ENCODE data around the gene TSPAN14.
"Not testable (repeated sequence)": the region's sequence is repeated elsewhere in the genome, so short reads cannot be mapped to it uniquely, and the experiment has no call there.

Gene TSPAN14, protein sequence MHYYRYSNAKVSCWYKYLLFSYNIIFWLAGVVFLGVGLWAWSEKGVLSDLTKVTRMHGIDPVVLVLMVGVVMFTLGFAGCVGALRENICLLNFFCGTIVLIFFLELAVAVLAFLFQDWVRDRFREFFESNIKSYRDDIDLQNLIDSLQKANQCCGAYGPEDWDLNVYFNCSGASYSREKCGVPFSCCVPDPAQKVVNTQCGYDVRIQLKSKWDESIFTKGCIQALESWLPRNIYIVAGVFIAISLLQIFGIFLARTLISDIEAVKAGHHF

DNA sequence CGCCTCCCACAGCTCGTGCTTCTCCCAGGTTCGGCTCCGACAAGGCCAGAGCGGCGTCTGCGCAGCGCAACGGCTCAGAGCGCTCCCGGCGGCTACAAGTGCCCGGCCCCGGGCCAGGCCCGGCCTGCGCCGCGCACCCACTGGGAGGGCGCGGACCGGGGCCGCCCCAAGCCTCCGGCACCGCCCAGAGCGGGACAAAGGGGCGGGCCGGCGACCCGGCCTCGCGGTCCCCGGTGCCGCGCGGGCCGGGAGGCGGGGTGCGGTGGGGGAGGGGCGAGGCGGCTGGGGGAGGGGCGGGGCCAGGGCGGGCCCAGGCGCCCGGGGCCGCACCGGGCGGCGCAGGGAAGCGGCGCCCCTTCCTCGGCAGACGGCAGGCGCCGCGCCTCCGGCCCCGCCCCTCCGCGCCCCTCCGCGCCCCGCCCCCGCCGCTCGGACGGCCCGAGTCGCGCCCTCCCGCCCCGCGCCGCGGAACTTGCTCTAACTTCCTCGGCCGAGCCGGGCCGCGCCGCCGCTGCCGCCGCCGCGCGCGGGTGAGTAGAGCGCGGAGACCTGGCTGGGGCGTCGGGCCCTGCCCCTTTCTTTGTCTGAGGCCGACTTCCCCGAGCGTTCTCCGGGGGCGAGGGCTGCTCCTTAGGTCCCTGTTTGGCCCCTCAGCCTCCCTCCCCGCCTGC lies at the start of gene TSPAN14:
Gene TSPAN14 (plus strand): TSS at position 469 of the 671 bp plus-strand sequence. CDS start 34,924 bp downstream, outside the sequence.
- DNase-seq (ENCODE audit: low spot score): peak; percentile 92

DNA sequence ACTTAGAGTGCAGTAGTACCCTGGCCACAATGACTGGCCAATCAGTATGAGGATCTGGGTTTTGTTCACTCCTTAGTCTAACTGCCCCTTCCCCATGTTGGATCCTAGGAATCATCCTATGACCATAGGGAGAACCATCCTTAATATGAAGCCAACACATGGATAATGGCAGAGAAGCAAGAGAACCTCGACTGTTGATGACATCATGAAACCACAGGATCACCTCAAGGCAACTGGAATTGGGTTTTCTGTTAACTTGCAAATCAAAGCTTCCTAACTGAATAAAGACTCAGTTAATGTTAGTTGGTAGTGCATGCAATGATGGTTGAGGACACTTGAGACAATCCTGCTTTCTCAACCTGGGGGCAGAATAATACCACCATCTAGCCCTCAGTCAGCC lies 49.1 kb upstream of the TSPAN14 start:
- no peak for DNase-seq (ENCODE audit: low spot score)

DNA sequence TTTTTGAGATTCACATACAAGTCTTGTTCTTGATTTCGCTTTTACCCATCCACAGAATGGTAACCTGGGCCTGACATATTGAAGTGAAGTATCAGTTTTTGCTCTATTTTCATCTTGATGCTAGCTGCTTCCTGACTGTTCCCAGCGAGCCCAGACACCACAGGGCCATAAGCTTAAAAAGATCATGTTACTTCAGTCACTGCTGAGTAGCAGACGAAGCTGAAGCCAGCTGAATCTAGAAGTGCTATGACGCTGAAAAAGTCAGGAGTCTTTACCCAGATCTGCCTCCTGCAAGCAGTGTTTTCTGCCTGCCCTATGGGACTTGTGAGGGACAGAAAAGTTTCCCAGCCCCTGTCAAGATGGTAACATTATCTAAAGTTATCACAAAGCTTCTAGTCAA lies 48.5 kb upstream of the TSPAN14 start:
- DNase-seq (ENCODE audit: low spot score): no peak

GRCh38 chr10:80406204-80406603 lies 47.9 kb upstream of the TSPAN14 start:
- no peak for DNase-seq (ENCODE audit: low spot score)

GRCh38 chr10:80407812-80408241 lies 46.3 kb upstream of the TSPAN14 start:
- no peak for DNase-seq (ENCODE audit: low spot score)

- DNase-seq (ENCODE audit: low spot score): peak; percentile 92
Observed at GRCh38 chr10:80408242-80409101, 45.6 kb upstream of the TSPAN14 start, which contains the start of gene PRXL2A. Gene PRXL2A (plus strand): TSS chr10:80408551. CDS start chr10:80420468, 11,917 bp downstream.

DNA sequence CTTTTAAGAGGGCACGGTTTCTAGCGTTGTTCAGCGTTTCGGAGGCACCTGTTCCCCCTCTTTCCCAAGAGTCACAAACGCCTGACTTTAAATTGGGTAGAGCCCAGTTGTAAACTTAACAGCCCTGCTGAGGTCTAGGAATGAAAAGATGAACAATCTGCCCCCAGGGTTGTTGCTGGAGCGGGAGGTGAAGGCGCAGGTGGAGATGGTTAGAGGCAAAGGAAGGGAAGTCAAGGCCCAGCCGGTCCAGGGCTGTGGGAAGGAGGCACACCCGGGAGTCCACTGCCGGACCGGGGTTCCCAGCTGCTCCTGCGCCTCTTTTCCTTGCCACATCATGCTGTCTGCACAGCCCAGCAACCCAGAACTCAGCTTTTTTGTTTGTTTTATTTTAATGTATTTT lies 45.0 kb upstream of the TSPAN14 start:
- DNase-seq (ENCODE audit: low spot score): no peak

GRCh38 chr10:80410122-80410521 lies 44.0 kb upstream of the TSPAN14 start:
- DNase-seq (ENCODE audit: low spot score): no peak

DNA sequence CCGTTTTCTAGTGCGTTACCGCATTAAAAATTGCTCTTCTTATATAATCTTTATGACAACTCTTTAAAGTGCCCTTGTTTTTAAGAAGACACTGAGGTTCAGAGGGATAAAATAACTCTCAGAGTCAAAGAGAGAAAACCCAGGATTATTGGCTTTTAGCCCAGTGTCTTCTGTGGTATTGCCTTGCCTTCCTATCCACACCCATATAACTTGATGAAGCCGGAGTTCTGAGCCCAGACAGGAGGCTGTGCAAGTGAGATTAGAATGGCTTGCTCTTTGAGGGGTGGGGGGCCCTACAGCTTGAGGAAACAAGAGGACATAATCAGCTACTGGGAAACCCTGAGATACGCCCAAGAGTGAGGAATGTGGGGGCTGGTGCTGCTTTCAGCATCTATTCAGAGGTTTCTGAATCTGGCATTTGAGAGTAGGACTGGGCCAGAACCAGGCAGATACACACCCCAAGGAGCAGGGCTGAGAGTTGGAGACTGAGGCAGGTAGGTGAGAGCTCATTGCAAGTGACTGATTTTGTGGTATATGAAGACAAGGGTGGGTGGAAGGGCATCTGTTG lies 43.4 kb upstream of the TSPAN14 start:
- DNase-seq (ENCODE audit: low spot score): no peak

- no peak for DNase-seq (ENCODE audit: low spot score)
Observed at GRCh38 chr10:80411267-80411668, 42.8 kb upstream of the TSPAN14 start.

DNA sequence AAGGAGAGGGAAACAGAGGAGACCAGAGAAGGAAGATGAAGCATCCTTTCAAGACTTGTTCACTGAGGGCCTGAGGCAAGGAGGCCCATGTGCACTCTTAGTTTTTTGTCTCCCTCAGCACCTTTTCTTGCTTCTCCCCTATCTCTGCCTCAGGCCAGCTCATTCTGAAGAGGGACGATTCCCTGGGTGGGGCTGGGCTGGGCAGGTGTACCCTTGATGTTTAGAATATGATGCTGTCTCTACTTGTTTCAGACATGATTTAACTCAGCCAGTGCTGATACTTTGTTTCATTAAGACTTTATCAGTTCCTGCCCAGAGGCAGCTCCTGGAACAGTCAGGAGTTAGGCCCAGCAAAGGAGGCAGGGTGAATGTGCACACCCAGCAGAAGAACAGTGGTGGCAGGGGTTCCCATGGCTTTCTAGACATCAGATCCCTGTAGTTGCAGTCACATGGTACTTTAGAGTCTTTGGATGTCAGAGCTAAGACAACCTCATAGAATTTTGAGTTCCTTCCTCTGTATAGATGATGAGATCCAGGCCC lies 42.4 kb upstream of the TSPAN14 start:
- no peak for DNase-seq (ENCODE audit: low spot score)

DNA sequence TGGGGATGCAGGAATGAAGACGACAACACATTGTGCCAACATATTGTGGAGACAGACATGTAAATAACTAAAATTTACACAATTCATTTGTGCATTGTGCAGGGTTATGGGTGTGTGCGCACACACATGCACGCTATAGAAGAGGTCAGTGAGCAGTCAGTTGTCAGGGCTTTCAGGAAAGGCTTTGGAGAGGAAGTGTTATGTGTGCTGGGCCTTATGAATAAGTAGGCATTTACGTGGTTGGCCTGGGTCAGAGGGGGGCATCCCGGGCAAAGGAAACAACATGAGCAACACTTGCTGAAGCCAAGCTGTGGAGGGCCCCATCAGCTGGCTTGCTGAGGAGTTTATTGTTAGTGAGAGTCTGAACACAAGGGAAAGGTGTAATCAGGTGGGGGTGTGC lies 41.6 kb upstream of the TSPAN14 start:
- DNase-seq (ENCODE audit: low spot score): no peak

DNA sequence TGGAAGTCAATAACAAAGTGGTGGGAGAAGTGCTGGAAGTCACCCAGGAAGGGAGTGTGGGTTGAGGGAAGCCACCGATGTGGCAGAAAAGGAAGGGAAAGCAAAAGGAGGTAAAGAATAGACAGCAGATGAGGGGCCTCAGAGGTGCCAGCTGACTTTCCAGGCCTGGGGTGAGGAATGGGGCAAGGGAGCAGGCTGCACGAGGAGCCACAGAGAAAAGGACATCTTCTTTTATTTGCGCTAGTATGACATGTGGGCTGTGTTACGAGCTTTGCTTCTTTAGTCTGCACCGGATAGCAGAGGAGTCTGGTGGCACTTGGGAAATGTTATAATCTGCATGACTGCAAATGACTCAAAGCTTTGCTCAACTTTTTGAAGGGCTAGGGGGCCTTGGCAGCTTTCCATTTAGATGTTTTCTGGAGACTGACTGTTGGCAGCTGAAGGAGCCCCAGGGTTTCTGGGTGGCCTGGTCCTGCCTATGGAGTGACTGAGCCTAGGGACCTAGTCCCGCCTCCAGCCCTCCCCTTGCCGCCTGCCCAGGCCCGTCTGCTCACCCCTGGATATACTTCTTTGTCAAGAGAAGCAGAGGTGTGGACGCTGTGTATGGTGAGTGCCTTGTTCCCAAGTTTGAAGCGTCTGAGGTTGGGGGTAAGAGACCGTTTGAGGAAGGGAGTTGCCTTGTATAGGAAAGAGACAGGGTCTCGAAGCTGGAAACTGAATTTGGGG lies 40.7 kb upstream of the TSPAN14 start:
- DNase-seq (ENCODE audit: low spot score): peak; percentile 34

DNA sequence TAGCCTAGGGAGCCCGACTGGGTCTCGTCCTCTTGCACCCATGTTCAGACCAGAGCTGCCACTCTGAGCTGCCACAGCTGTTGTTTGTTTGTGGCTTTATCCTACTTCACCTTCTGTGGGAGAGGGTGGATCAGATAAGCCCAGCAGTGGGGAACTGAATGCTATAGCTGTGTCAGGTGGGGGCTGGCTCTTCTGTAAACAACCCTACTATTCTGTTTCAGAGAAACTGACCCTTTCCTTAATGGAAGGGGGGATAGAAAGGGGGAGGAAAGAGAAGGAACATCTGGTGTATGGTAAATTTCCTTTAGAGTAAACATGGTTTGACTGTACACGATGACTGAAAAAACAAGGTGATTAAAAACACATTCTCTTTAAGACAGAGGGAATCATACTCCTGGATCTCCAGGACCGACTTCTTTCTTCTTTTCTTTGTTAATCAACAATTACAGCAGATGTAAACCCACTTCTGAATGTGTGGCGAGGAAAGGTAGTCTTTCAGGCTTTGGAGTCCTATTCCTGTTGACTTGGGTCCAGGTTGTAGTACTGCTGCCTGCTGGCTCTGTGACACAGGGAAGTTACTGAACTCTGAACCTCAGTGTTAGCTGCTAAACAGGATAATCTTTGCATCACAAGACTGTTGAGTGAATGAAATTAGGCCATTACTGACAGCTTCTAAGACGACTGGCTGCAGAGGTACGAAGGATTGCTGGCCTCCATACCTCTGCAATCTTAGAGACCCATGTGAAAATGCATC lies 39.8 kb upstream of the TSPAN14 start:
- no peak for DNase-seq (ENCODE audit: low spot score)

DNA sequence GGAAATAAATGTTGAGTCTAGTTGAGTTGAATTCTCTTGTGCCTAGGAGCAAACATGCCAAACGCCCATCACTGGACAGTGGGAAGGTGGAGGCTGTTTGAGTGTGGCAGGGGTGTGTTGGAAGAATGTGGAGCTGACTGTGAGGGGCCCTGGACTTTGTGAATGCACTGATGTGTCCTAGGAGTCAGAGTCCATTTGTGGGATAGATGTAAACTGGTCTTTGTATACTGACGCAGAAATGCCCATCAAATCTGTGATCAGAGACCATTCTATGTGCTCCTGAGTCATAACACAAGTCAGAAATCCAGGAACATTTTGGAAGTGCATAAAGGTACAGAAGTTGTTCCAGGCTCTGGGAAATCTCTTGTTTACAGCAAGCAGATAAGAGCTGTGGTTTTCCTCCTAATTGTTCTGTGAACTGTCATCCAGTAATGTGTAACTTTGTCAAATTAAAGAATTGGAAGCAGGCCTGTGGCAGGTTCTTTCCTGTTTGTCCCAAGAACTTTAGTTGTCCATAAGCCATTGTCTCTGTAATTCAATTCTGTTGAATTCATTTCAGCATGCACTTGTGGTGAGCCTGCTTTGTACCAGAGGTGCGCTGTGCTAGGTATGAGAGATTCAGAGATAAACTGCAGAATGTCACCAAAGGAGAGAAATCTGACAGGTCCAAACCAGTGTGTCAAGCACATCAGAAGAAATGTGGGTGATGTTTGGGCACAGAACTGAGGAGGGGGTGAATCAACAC lies 38.2 kb upstream of the TSPAN14 start:
- DNase-seq (ENCODE audit: low spot score): no peak

DNA sequence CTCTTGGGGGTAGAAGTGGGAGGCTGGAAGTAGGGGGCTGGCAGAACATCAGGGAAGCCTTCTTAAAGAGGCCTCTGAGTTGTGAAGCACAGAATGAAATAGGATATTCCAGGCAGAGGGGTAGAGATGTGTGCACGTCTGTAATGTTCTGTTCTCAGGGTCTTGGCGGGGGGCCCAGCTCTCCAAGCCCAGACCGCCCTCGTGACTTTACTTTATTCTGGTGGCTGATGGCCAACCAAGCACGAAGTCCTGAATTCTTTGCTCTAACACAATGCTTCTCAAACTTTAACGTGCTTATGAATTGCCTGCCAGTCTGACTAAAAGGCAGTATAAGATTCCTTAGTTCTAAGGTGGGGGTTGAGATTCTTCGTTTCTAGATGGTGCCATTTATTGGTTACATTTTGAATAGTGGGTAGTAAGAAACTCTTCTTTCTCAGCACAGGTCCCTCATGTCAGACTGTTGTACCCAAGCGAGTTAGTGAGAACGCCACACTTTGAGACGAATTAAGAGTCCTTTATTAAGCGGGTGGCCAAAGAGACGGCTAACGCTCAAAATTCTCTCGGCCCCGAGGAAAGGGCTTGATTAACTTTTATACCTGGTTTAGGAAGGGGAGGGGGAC lies 37.5 kb upstream of the TSPAN14 start:
- DNase-seq (ENCODE audit: low spot score): no peak

DNA sequence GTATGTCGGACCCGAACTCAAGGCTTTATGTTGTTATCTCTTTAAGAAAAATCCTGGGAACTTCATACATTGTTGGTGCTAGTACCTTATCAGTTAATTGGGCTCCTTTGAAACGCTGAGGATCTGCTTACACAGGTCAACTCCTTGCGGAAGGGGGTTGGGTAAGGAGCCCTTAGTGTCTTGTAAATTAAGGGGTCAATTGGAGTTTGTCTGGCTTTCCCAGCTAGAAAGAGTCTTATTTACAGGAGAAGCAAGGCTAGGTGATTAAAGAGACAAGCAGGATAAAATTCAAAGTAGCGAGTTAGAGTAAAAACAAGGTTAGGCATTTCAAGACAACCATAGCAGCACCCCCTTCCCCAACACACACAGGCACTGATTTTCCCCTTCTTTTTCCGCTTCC lies 36.9 kb upstream of the TSPAN14 start:
- not testable (repeated sequence) for DNase-seq (ENCODE audit: low spot score)

DNA sequence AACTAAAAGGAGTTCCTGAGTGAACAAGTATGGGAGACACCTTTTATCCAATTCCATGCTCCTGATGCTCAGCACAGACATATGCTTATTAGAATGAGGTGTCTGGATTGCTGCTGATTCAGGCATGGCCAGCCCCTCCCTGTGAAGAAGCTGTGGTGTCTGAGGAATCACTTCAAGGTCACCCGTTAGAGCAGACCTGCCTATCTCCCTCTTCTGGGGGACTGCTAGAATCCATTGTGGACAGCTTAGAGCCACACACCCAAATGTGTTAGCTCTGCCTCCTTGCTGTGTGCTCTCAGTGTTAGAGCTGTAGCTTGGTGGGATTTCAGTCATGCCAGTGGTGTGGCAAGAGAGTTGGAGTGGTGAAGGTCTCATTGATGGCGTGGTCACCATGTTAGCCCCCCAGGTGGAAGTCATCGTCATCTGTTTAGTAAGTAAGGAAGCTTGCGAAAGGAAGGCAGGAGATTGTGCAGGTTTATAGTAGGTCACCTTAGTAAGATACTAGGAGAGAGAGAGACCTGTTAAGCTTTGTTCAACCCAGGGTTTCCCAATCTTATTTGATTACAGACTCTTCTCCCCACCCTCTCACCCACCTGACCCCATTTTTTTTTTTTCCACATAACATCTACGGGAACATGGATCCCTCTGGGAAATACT lies 32.9 kb upstream of the TSPAN14 start:
- no peak for DNase-seq (ENCODE audit: low spot score)

Measured in D341Med (cell line).